K562 (cell line): ENCODE data around the gene SRRD. TPM values are rescaled to one million over a fixed set of nuclear protein-coding genes. Genes with fewer than 3 reads are reported as not detected.

Source experiments
- ATAC-seq: fragments of 200-7000 bp; cut with Tn5 transposase; 3 replicates; pipeline ENCODE4 v1.9.1; 2020; ENCODE audit warnings: moderate library complexity
- BruUV-seq: library from RNA; stranded (reverse); fragments of 400-500 nt; replicated peaks from 2 replicates; lab custom pipeline; 2021; lab: Mats Ljungman, UMichigan
- CTCF ChIA-PET: fragments of 300-600 bp; formaldehyde crosslinking; extraction: SDS; loops from one replicate; lab custom pipeline; 2021; ENCODE audit warnings: low intra/inter-chr PET ratio; lab: Yijun Ruan, JAX
- POLR2A ChIA-PET: fragments of 300-600, 350-650 bp; sonication (Branson Sonifier 250); formaldehyde crosslinking; extraction: SDS; loops from one replicate; lab custom pipeline; 2021; ENCODE audit warnings: antibody characterized with exemption, inconsistent platforms; lab: Yijun Ruan, JAX
- DNase-seq, 4 experiments: peaks; one replicate each; pipeline versions ENCODE4 v3.0.0 to v3.0.0-alpha.2; 2011 to 2018; ENCODE audit warnings: low spot score in 3 of 4, mixed read lengths in 3 of 4; ENCODE audit errors: extremely low read depth in 1 of 4
- FAIRE-seq: peaks from 2 replicates; lab custom pipeline; 2011; peaks lifted over from hg19 to GRCh38; lab: Jason Lieb, UNC
- H2AFZ ChIP-seq: 2 replicates; pipeline ENCODE4 v1.6.0; 2011; ENCODE audit warnings: low read depth, low read length, control low read depth, inconsistent platforms
- H3K27ac ChIP-seq: fragments of 200-600 bp; 3 replicates; pipeline ENCODE4 v1.8.0; 2011; ENCODE audit warnings: low read depth, mild to moderate bottlenecking, control low read depth, inconsistent platforms, low read length, moderate library complexity, mixed read lengths; ENCODE audit errors: extremely low read depth
- H3K27me3 ChIP-seq, 2 experiments: fragments of 300-600 bp in 1 of 2; 2 replicates in 1 of 2; 3 replicates in 1 of 2; pipeline versions ENCODE4 v1.6.0 to v1.8.0; 2011; ENCODE audit warnings: inconsistent platforms in 2 of 2, low read length in 2 of 2, mild to moderate bottlenecking in 1 of 2, mixed read lengths in 1 of 2, moderate library complexity in 1 of 2; ENCODE audit not compliant: control insufficient read depth in 2 of 2, insufficient read depth in 2 of 2
- H3K36me3 ChIP-seq: fragments of 300-600 bp; 3 replicates; pipeline ENCODE4 v1.8.0; 2011; ENCODE audit warnings: mild to moderate bottlenecking, low read length, inconsistent platforms; ENCODE audit not compliant: control insufficient read depth, insufficient read depth
- H3K4me1 ChIP-seq, 2 experiments: fragments of 200-600 bp in 1 of 2; replicated peaks in 1 of 2; 2 replicates in 1 of 2; 3 replicates in 1 of 2; pipeline versions ENCODE4 v1.5.1 to v1.8.0; 2011; ENCODE audit warnings: inconsistent platforms in 2 of 2, low read length in 2 of 2, mild to moderate bottlenecking in 1 of 2, mixed read lengths in 1 of 2, moderate library complexity in 1 of 2; ENCODE audit not compliant: control insufficient read depth in 2 of 2, insufficient read depth in 2 of 2
- H3K4me2 ChIP-seq: 2 replicates; pipeline ENCODE4 v1.6.1; 2011; ENCODE audit warnings: low read length, control low read depth, inconsistent platforms, mixed read lengths; ENCODE audit not compliant: insufficient read depth
- H3K4me3 ChIP-seq: fragments of 200-600 bp; sonication (generic), shearing (Covaris generic); 2 replicates; pipeline ENCODE4 v1.5.1; 2016; ENCODE audit warnings: control low read depth, inconsistent platforms
- H3K79me2 ChIP-seq: fragments of 200-600 bp; 3 replicates; pipeline ENCODE4 v1.8.0; 2011; ENCODE audit warnings: low read length, inconsistent platforms; ENCODE audit not compliant: control insufficient read depth, insufficient read depth
- H3K9ac ChIP-seq, 2 experiments: 2 replicates each; pipeline versions ENCODE4 v1.6.0 to v1.6.1; 2011; ENCODE audit warnings: low read depth in 2 of 2, low read length in 2 of 2, control low read depth in 1 of 2, inconsistent platforms in 1 of 2, mild to moderate bottlenecking in 1 of 2, mixed read lengths in 1 of 2; ENCODE audit not compliant: insufficient read depth in 1 of 2
- H3K9me1 ChIP-seq: one replicate; pipeline ENCODE4 v1.6.0; 2011; ENCODE audit warnings: inconsistent platforms, mild to moderate bottlenecking, low read length, moderate library complexity; ENCODE audit not compliant: control insufficient read depth, insufficient read depth
- H3K9me3 ChIP-seq: replicated peaks from 2 replicates; pipeline ENCODE4 v1.5.1; 2011; ENCODE audit warnings: low read depth, low read length, inconsistent platforms; ENCODE audit not compliant: control insufficient read depth, insufficient read depth
- H4K20me1 ChIP-seq: replicated peaks from 2 replicates; pipeline ENCODE4 v1.6.1; 2011; ENCODE audit warnings: low read length, inconsistent platforms, mixed read lengths; ENCODE audit not compliant: control insufficient read depth, insufficient read depth
- ARHGAP35 ChIP-seq: fragments of 450-650 bp; IDR thresholded peaks from 2 replicates; pipeline ENCODE4 v1.6.1; 2018; ENCODE audit not compliant: partially characterized antibody
- CHD4 ChIP-seq: fragments of 200-600 bp; sonication (generic); IDR thresholded peaks from 3 replicates; pipeline ENCODE4 v1.6.1; 2012; ENCODE audit warnings: low read depth, mild to moderate bottlenecking, mixed read lengths, low read length, inconsistent platforms; ENCODE audit not compliant: insufficient read depth, insufficient replicate concordance, poor library complexity, severe bottlenecking
- COPS2 ChIP-seq: fragments of 450-650 bp; conservative IDR thresholded peaks from 2 replicates; pipeline ENCODE4 v1.6.1; 2016; ENCODE audit warnings: mild to moderate bottlenecking, moderate library complexity
- FOXK1 ChIP-seq: sonication (generic); formaldehyde crosslinking; IDR thresholded peaks from 2 replicates; pipeline ENCODE4 v1.8.0; 2022; ENCODE audit warnings: missing genetic modification reagents, mild to moderate bottlenecking, borderline replicate concordance
- ILF3 ChIP-seq: fragments of 450-650 bp; IDR thresholded peaks from 2 replicates; pipeline ENCODE4 v1.6.1; 2018; ENCODE audit warnings: antibody characterized with exemption, mild to moderate bottlenecking, moderate library complexity, borderline replicate concordance
- MEF2A ChIP-seq: IDR thresholded peaks from 2 replicates; pipeline ENCODE4 v1.6.1; 2011; ENCODE audit warnings: low read depth, mild to moderate bottlenecking, low read length, moderate library complexity; ENCODE audit not compliant: control insufficient read depth
- MTF1 ChIP-seq: fragments of 250-450 bp; sonication (Bioruptor Pico); IDR thresholded peaks from 2 replicates; pipeline ENCODE4 v1.9.0; 2021; ENCODE audit warnings: moderate library complexity, mild to moderate bottlenecking, inconsistent platforms, borderline replicate concordance
- ZNF695 ChIP-seq: fragments of 450-650 bp; formaldehyde crosslinking; IDR thresholded peaks from 2 replicates; pipeline ENCODE4 v1.4.0; 2020; ENCODE audit warnings: mild to moderate bottlenecking, moderate library complexity
- WGBS: fragments of 100-300 bp; shearing (Covaris generic); methylation state at CpG from one replicate; pipeline ENCODE4 v1.1.6; 2016; ENCODE audit warnings: low coverage, mixed read lengths; ENCODE audit not compliant: insufficient coverage; ENCODE audit errors: missing lambda C conversion rate; 5-methylcytosine and 5-hydroxymethylcytosine counted together
- in situ Hi-C: fragments of 300-500 bp; cut with MboI; formaldehyde crosslinking; loops from 4 replicates; pipeline ENCODE4 v1.15.0; 2018; ENCODE audit warnings: inconsistent platforms, mixed read lengths
- intact Hi-C: fragments of 100-400 bp; cut with micrococcal nuclease; formaldehyde crosslinking; loops from 2 replicates; pipeline ENCODE4 v1.14.2; 2022
- polyA plus RNA-seq, 8 experiments: library from polyadenylated mRNA; depleted of rRNA in 4 of 8; stranded (reverse) in 5 of 8; unstranded in 3 of 8; fragments of >200 nt; fragmentation: Nextera tagmentation in 2 of 8; fragmentation: Illumina TruSeq in 1 of 8; extraction: Ambion mirVana in 2 of 8; extraction: Trizol in 1 of 8; gene quantifications; 2 replicates each; pipeline versions ENCODE4 v1.2.1 to v1.2.3, GENCODE V29; 2011 to 2014; ENCODE audit warnings: inconsistent platforms in 1 of 8, missing spikeins in 1 of 8
- total RNA-seq, 7 experiments: library from RNA; depleted of rRNA in 6 of 7; stranded (reverse); fragments of >200 nt in 6 of 7; fragmentation: Illumina TruSeq in 2 of 7; extraction: Trizol in 2 of 7; gene quantifications; 2 replicates each; pipeline versions ENCODE4 v1.2.1 to v1.2.3, GENCODE V29; 2011 to 2021; ENCODE audit warnings: low replicate concordance in 1 of 7
- TF ChIP-seq, protein P1 (sequence below): fragments of 450-650 bp; formaldehyde crosslinking; IDR thresholded peaks from 2 replicates; pipeline ENCODE4 v1.4.0; 2020; ENCODE audit warnings: mild to moderate bottlenecking, moderate library complexity
- TF ChIP-seq, protein P2 (sequence below): sonication (generic); formaldehyde crosslinking; IDR thresholded peaks from 2 replicates; pipeline ENCODE4 v1.8.0; 2022; ENCODE audit warnings: mild to moderate bottlenecking, missing genetic modification reagents
- TF ChIP-seq, protein P3 (sequence below): sonication (generic); formaldehyde crosslinking; IDR thresholded peaks from 2 replicates; pipeline ENCODE4 v1.8.1; 2023; ENCODE audit warnings: mild to moderate bottlenecking, missing genetic modification reagents
- TF ChIP-seq, protein P4 (sequence below): sonication (generic); formaldehyde crosslinking; IDR thresholded peaks from 2 replicates; pipeline ENCODE4 v1.5.0; 2020; ENCODE audit warnings: missing genetic modification reagents

Gene SRRD
- total and polyA plus RNA-seq, 9 of the 15 experiments (the other 6 are each of a cell fraction or from before 2014, with no cell fraction given): 4.9 to 59.4 (median 34.4) TPM

DNA sequence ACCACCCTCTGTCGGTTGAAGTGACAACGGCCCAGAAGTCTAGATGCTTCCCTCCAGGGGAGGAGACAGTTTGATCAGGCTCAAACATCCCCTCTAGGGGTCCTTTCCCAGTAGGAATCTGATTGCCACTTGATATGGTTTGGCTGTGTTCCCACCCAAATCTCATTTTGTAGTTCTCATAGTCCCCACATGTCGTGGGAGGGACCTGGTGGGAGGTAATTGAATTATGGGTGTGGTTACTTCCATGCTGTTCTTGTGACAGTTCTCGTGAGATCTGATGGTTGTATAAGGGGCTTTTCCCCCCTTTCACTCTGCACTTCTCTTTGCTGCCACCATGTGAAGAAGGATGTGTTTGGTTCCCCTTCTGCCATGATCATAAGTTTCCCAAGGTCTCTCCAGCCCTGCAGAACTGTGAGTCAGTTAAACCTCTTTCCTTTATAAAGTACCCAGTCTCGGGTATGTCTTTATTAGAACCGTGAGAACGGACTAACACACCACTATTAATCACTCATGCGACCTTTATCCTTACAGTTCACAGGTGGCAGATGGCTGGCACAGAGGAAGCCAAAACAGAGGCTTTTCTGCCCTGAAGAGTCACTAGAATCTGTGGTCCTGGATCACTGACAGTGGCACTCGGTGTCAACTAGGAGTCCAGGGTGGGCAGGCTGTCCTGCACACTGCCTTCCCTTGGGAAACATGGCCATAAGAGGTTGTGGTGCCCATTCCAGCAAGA is 33.1 kb upstream of the SRRD start:
- ChIA-PET CTCF (no interaction called here), POLR2A (interaction anchor here (0.6 kb wide), 1 partner anchor 81 kb away, joined by 3 read pairs; no protein-coding TSS in a partner anchor)
- in situ Hi-C loops (no loop called here), intact Hi-C loops (no loop called here)
- peaks cover 34% of the 10 kb centered on the region; the same call in 2 of the 3 replicates for H3K36me3 ChIP-seq
- no peaks in the 10 kb centered on the region for H4K20me1 ChIP-seq
- FAIRE-seq (no peak), DNase-seq (no peak), ATAC-seq (no peak)
- no peak overlapping the region for H3K27ac ChIP-seq
- peaks cover 0 to 3% of the 10 kb centered on the region in 2 experiments; a peak in 3 of 5 replicates for H3K4me1 ChIP-seq
- 56% methylated on average over 8 of the region's 9 CpGs for whole genome bisulfite sequencing
- H3K4me3 ChIP-seq: no peak overlapping the region
- BruUV-seq: no TSS peak
- no peak overlapping the region for H2AFZ ChIP-seq
- no peak overlapping the region for H3K9ac ChIP-seq
- no peaks in the 10 kb centered on the region for H3K9me3 ChIP-seq
- no peaks in the 10 kb centered on the region for H3K27me3 ChIP-seq
- H3K9me1 ChIP-seq: no peaks in the 10 kb centered on the region
- no peak overlapping the region for H3K4me2 ChIP-seq
- H3K79me2 ChIP-seq: no peaks in the 10 kb centered on the region
- TF ChIP-seq, protein P1, sequence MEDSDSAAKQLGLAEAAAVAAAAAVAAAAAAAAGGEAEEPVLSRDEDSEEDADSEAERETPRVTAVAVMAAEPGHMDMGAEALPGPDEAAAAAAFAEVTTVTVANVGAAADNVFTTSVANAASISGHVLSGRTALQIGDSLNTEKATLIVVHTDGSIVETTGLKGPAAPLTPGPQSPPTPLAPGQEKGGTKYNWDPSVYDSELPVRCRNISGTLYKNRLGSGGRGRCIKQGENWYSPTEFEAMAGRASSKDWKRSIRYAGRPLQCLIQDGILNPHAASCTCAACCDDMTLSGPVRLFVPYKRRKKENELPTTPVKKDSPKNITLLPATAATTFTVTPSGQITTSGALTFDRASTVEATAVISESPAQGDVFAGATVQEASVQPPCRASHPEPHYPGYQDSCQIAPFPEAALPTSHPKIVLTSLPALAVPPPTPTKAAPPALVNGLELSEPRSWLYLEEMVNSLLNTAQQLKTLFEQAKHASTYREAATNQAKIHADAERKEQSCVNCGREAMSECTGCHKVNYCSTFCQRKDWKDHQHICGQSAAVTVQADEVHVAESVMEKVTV: no peak
- TF ChIP-seq ARHGAP35 (no peak), ZNF695 (CRISPR knock-in tag) (no peak), MTF1 (CRISPR knock-in tag) (no peak), FOXK1 (no peak), MEF2A (no peak), CHD4 (no peak), COPS2 (no peak), ILF3 (no peak)
- TF ChIP-seq, protein P2, sequence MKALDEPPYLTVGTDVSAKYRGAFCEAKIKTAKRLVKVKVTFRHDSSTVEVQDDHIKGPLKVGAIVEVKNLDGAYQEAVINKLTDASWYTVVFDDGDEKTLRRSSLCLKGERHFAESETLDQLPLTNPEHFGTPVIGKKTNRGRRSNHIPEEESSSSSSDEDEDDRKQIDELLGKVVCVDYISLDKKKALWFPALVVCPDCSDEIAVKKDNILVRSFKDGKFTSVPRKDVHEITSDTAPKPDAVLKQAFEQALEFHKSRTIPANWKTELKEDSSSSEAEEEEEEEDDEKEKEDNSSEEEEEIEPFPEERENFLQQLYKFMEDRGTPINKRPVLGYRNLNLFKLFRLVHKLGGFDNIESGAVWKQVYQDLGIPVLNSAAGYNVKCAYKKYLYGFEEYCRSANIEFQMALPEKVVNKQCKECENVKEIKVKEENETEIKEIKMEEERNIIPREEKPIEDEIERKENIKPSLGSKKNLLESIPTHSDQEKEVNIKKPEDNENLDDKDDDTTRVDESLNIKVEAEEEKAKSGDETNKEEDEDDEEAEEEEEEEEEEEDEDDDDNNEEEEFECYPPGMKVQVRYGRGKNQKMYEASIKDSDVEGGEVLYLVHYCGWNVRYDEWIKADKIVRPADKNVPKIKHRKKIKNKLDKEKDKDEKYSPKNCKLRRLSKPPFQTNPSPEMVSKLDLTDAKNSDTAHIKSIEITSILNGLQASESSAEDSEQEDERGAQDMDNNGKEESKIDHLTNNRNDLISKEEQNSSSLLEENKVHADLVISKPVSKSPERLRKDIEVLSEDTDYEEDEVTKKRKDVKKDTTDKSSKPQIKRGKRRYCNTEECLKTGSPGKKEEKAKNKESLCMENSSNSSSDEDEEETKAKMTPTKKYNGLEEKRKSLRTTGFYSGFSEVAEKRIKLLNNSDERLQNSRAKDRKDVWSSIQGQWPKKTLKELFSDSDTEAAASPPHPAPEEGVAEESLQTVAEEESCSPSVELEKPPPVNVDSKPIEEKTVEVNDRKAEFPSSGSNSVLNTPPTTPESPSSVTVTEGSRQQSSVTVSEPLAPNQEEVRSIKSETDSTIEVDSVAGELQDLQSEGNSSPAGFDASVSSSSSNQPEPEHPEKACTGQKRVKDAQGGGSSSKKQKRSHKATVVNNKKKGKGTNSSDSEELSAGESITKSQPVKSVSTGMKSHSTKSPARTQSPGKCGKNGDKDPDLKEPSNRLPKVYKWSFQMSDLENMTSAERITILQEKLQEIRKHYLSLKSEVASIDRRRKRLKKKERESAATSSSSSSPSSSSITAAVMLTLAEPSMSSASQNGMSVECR: no peak
- TF ChIP-seq, protein P3, sequence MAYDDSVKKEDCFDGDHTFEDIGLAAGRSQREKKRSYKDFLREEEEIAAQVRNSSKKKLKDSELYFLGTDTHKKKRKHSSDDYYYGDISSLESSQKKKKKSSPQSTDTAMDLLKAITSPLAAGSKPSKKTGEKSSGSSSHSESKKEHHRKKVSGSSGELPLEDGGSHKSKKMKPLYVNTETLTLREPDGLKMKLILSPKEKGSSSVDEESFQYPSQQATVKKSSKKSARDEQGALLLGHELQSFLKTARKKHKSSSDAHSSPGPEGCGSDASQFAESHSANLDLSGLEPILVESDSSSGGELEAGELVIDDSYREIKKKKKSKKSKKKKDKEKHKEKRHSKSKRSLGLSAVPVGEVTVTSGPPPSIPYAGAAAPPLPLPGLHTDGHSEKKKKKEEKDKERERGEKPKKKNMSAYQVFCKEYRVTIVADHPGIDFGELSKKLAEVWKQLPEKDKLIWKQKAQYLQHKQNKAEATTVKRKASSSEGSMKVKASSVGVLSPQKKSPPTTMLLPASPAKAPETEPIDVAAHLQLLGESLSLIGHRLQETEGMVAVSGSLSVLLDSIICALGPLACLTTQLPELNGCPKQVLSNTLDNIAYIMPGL (CRISPR knock-in tag): no peak
- TF ChIP-seq, protein P4, sequence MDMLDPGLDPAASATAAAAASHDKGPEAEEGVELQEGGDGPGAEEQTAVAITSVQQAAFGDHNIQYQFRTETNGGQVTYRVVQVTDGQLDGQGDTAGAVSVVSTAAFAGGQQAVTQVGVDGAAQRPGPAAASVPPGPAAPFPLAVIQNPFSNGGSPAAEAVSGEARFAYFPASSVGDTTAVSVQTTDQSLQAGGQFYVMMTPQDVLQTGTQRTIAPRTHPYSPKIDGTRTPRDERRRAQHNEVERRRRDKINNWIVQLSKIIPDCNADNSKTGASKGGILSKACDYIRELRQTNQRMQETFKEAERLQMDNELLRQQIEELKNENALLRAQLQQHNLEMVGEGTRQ (CRISPR knock-in tag): no peak
